Activated naive CD8-positive, alpha-beta T cell treated with anti-CD3 and anti-CD28 coated beads, Interleukin-2, amount 10 ng/mL, durations not matched to agents 7 days and 5 days (primary cell): ENCODE data around the gene DEFB131B. TPM values are rescaled to one million over a fixed set of nuclear protein-coding genes. Genes with fewer than 3 reads are reported as not detected.
"Not testable (repeated sequence)": the region's sequence is repeated elsewhere in the genome, so short reads cannot be mapped to it uniquely, and the experiment has no call there.

Source experiments
- ATAC-seq: fragments of 150-1000 bp; cut with Tn5 transposase; one replicate; pipeline ENCODE4 v1.10.0; 2021; ENCODE audit warnings: low read depth, moderate library complexity
- POLR2A ChIA-PET: fragments of 350-600 bp; sonication (Branson Sonifier 250); formaldehyde crosslinking; loops from one replicate; lab custom pipeline; 2021; ENCODE audit warnings: antibody characterized with exemption; lab: Charles Lee
- DNase-seq: peaks from one replicate; pipeline ENCODE4 v3.0.0; 2021
- H3K27ac Mint-ChIP-seq: one replicate; pipeline ENCODE4 v1.8.0; 2022; ENCODE audit warnings: mild to moderate bottlenecking, mixed read lengths
- H3K27me3 Mint-ChIP-seq: one replicate; pipeline ENCODE4 v1.8.0; 2022; ENCODE audit warnings: mild to moderate bottlenecking, moderate library complexity, mixed read lengths
- H3K36me3 Mint-ChIP-seq: one replicate; pipeline ENCODE4 v1.8.0; 2021; ENCODE audit warnings: mild to moderate bottlenecking, mixed read lengths
- H3K4me1 Mint-ChIP-seq: one replicate; pipeline ENCODE4 v1.8.0; 2021; ENCODE audit warnings: mixed read lengths
- H3K4me3 Mint-ChIP-seq: one replicate; pipeline ENCODE4 v1.8.0; 2022; ENCODE audit warnings: mild to moderate bottlenecking, moderate library complexity, mixed read lengths
- H3K9me3 Mint-ChIP-seq: one replicate; pipeline ENCODE4 v1.8.0; 2021; ENCODE audit warnings: mixed read lengths
- total RNA-seq, 2 experiments: library from RNA; stranded (reverse); gene quantifications; one replicate each; pipeline ENCODE4 v1.2.3, GENCODE V29; 2021

Gene DEFB131B
- total RNA-seq, 2 experiments from 2014 or later = not detected

DNA sequence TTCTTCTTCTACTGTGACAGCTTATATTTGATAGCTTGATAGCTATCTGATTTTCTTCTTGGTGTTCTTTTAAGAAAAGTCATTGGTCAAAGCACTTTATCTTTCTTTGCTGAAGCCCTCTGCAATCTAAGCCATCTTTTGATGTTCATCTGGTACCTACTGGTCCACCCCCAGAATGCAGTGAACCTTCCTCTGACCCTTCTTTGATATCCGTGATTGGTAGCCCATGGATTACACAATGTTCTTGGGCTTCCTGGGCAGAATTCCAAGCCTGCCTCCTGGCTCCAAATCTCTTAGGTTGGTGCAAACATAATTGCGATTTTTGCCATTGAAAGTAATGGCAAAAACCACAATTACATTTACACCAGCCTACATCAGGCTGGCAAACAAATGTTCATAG is 2.0 kb upstream of the DEFB131B start:
- H3K9me3 Mint-ChIP-seq, H3K27me3 Mint-ChIP-seq, H3K27ac Mint-ChIP-seq, ATAC-seq, DNase-seq, H3K4me1 Mint-ChIP-seq, H3K4me3 Mint-ChIP-seq, POLR2A ChIA-PET: not testable (repeated sequence)
- H3K36me3 Mint-ChIP-seq = peaks cover 14% of the 10 kb centered on the region

DNA sequence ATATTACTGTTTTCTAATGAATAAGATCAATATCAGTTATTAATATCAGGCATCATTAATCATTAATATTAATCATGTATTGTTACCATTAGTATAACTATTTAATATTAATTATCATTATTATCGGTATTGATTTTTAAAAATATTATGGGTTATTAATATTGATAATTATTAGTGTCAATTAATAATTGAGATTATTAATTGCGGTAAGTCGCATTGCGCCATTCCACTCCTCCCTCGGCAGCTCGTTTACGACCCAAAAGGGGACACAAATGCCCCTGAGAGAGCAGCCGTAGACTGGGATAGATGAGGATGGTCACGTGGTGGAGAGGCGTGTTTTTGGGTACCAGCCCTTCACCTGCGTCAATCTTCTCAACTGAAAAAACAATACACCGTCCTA is 7.6 kb downstream of the DEFB131B start:
- not testable (repeated sequence) for H3K27ac Mint-ChIP-seq, H3K27me3 Mint-ChIP-seq, DNase-seq, ATAC-seq, H3K9me3 Mint-ChIP-seq, H3K4me3 Mint-ChIP-seq, H3K4me1 Mint-ChIP-seq, H3K36me3 Mint-ChIP-seq
- POLR2A ChIA-PET = interaction anchor here (0.6 kb wide), 1 partner anchor 710 kb away, joined by 5 read pairs; no protein-coding TSS in a partner anchor

DNA sequence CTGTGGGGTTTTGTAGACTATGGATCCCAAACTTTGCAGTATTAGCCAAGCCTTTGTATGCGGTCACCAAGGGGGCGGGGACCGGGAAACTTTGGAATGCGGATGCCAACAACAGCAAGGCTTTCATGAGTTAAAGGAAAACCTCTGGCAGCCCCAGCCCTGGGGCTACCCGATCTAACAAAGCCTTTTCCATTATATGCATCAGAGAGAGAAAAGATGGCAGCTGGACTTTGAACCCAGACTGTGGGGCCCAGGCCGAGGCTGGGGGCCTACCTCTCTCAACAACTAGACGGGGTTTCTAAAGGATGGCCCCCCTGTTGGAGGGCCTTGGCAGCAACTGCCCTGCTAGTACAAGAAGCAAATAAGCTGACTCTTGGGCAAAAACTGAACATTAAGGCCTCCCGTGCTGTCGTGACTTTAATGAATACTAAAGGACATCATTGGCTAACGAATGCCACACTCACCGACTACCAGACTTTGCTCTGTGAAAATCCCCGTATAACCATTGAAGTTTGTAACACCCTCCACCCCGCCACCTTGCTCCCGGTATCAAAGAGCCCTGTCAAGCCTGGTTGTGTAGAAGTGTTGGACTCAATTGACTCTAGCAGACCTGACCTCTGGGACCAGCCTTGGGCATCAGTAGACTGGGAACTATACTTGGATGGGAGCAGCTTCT is 10.2 kb downstream of the DEFB131B start:
- H3K27ac Mint-ChIP-seq, H3K36me3 Mint-ChIP-seq, H3K4me1 Mint-ChIP-seq, DNase-seq, H3K9me3 Mint-ChIP-seq, H3K4me3 Mint-ChIP-seq, POLR2A ChIA-PET, H3K27me3 Mint-ChIP-seq, ATAC-seq: not testable (repeated sequence)

DNA sequence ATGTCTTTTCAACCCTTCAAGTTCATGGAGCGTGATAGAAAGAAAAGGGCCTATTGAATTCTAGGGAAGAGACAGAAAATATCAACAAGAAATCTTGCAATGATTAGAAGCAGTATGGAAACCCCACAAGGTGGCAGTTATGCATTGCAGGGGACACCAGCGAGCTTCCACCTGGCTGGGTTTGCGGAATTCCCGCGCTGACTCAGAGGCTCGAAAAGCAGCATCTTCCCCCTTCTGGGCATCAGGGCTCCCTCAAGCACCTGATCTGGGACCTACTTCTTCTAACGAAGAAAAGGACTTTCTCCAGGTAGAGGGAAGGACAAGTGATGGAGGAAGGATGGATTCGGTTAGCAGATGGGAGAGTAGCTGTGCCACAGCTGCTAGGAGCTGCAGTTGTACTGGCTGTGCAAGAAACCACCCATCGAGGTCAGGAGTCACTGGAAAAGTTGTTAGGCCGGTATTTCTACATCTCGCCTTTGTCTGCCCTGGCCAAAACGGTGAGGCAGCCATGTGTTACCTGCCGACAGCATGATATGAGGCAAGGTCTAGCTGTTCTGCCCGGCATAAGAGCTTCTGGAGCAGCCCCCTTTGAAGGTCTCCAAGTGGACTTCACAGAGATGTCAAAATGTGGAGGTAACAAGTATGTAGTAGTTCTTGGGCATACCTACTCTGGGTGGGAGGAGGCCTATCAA is 11.1 kb downstream of the DEFB131B start:
- POLR2A ChIA-PET, H3K9me3 Mint-ChIP-seq, H3K27ac Mint-ChIP-seq, H3K4me3 Mint-ChIP-seq, H3K4me1 Mint-ChIP-seq, DNase-seq, ATAC-seq, H3K36me3 Mint-ChIP-seq, H3K27me3 Mint-ChIP-seq: not testable (repeated sequence)

DNA sequence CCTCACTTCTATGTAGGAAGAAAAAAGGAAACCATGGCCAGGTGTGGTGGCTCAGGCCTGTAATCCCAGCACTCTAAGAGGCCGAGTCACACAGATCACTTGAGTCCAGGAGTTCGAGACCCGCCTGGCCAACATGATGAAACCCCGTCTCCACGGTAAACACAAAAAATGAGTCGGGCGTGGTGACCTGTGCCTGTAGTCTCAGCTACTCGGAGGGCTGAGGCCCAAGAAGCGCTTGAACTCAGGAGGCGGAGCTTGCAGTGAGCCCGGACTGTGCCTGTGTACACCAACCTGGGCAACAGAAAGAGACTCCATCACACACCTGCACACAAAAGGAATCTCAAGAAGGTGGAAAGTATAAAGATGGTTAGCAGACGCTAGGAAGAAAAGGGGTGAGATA is 17.7 kb downstream of the DEFB131B start:
- no peak for ATAC-seq
- POLR2A ChIA-PET = no interaction called here
- no peak overlapping the region for H3K4me3 Mint-ChIP-seq
- H3K27me3 Mint-ChIP-seq = no peaks in the 10 kb centered on the region
- no peak for DNase-seq
- peaks cover 24% of the 10 kb centered on the region for H3K36me3 Mint-ChIP-seq
- no peaks in the 10 kb centered on the region for H3K9me3 Mint-ChIP-seq
- H3K4me1 Mint-ChIP-seq = no peaks in the 10 kb centered on the region
- no peak overlapping the region for H3K27ac Mint-ChIP-seq

DNA sequence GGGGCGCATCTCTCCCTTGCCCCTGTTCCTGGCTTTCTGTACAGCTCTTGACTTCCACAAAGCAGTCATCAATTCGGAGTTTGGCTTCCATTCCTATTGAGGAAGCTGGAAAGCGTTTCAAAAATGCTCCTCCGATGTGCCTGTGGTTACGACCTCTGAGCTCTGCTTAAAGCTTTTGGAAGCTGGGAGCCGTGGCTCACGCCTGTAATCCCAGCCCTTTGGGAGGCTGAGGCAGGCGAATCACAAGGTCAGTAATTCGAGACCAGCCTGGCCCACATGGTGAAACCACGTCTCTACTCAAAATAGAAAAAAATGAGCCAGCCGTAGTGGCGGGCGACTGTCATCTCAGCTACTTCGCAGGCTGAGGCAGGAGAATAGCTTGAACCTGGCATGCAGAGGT is 22.9 kb downstream of the DEFB131B start:
- POLR2A ChIA-PET, DNase-seq, H3K27me3 Mint-ChIP-seq, ATAC-seq, H3K4me1 Mint-ChIP-seq, H3K4me3 Mint-ChIP-seq, H3K27ac Mint-ChIP-seq, H3K9me3 Mint-ChIP-seq: not testable (repeated sequence)
- peaks cover 19% of the 10 kb centered on the region for H3K36me3 Mint-ChIP-seq

DNA sequence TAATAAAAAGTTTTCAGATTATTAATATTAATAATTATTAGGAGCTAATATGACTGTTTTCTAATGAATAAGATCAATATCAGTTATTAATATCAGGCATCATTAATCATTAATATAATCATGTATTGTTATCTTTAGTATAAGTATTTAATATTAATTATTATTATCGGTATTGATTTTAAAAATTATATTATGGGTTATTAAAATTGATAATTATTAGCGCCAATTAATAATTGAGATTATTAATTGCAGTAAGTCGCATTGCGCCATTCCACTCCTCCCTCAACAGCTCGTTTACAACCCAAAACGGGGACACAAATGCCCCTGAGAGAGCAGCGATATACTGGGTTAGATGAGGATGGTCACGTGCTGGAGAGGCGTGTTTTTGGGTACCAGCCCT is 30.0 kb downstream of the DEFB131B start:
- H3K9me3 Mint-ChIP-seq = no peaks in the 10 kb centered on the region
- POLR2A ChIA-PET = no interaction called here
- H3K27me3 Mint-ChIP-seq = no peaks in the 10 kb centered on the region
- no peak for ATAC-seq
- H3K27ac Mint-ChIP-seq = no peak overlapping the region
- no peaks in the 10 kb centered on the region for H3K4me1 Mint-ChIP-seq
- H3K36me3 Mint-ChIP-seq = peaks cover 13% of the 10 kb centered on the region
- no peak overlapping the region for H3K4me3 Mint-ChIP-seq
- DNase-seq = no peak

DNA sequence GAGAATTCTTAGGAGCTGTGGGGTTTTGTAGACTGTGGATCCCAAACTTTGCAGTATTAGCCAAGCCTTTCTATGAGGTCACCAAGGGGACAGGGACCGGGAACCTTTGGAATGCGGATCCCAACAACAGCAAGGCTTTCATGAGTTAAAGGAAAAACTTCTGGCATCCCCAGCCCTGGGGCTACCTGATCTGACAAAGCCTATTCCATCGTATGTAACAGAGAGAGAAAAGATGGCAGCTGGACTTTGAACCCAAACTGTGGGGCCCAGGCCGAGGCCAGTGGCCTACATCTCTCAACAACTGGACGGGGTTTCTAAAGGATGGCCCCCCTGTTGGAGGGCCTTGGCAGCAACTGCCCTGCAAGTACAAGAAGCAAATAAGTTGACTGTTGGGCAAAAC is 32.5 kb downstream of the DEFB131B start:
- ATAC-seq, H3K4me1 Mint-ChIP-seq, DNase-seq, H3K27ac Mint-ChIP-seq, POLR2A ChIA-PET, H3K9me3 Mint-ChIP-seq, H3K27me3 Mint-ChIP-seq, H3K4me3 Mint-ChIP-seq: not testable (repeated sequence)
- peaks cover 17% of the 10 kb centered on the region for H3K36me3 Mint-ChIP-seq

DNA sequence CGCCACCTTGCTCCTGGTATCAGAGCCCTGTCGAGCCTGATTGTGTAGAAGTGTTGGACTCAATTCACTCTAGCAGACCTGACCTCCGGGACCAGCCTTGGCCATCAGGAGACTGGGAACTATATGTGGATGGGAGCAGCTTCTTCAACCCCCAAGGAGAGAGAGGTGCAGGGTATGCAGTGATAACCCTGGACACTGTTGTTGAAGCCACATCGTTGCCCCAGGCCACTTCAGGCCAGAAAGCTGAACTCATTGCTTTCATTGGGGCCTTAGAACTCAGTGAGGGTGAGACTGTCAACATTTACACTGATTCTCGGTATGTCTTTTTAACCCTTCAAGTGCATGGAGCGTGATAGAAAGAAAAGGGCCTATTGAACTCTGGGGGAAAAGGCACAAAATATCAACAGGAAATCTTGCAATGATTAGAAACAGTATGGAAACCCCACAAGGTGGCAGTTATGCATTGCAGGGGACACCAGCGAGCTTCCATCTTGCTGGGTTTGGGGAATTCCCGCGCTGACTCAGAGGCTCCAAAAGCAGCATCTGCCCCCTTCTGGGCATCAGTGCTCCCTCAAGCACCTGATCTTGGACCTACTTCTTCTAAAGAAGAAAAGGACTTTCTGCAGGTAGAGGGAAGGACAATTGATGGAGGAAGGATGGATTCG is 33.2 kb downstream of the DEFB131B start:
- H3K27ac Mint-ChIP-seq, POLR2A ChIA-PET, H3K4me1 Mint-ChIP-seq, H3K4me3 Mint-ChIP-seq, H3K9me3 Mint-ChIP-seq, DNase-seq, H3K27me3 Mint-ChIP-seq, ATAC-seq: not testable (repeated sequence)
- peaks cover 15% of the 10 kb centered on the region for H3K36me3 Mint-ChIP-seq

DNA sequence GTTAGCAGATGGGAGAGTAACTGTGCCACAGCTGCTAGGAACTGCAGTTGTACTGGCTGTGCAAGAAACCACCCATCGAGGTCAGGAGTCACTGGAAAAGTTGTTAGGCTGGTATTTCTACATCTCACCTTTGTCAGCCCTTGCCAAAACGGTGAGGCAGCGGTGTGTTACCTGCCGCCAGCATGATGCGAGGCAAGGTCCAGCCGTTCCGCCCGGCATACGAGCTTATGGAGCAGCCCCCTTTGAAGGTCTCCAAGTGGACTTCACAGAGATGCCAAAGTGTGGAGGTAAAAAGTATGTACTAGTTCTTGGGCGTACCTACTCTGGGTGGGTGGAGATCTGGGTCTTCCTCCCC is 33.7 kb downstream of the DEFB131B start:
- H3K4me1 Mint-ChIP-seq, H3K27me3 Mint-ChIP-seq, DNase-seq, H3K9me3 Mint-ChIP-seq, POLR2A ChIA-PET, ATAC-seq, H3K4me3 Mint-ChIP-seq, H3K27ac Mint-ChIP-seq: not testable (repeated sequence)
- peaks cover 17% of the 10 kb centered on the region for H3K36me3 Mint-ChIP-seq

DNA sequence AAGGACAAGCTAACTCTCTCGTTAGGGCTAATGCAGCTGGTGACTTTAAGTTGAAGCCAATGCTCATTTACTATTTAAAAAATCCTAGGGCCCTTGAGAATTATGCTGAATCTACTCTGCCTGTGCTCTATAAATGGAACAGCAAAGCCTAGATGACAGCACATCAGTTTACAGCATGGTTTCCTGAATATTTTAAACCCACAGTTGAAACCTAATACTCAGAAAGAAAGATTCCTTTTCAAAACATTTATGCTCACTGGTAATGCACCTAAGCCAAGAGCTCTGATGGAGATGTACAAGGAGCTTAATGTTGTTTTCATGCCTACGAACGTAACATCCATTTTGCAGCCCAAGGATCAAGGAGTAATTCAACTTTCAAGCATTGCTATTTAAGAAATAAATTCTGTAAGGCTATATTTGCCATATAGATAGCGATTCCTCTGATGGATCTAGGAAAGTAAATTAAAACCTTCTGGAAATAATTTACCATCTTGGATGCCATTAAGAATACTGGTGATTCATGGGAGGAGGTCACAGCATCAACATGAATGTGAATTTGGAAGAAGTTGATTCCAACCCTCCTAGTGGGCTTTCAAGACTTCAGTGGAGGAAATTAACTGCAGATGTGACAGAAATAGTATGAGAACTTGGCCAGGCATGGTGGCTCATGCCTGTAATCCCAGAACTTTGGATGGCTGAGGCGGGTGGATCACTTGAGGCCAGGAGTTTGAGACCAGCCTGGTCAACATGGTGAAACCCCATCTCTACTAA is 35.7 kb downstream of the DEFB131B start:
- no peaks in the 10 kb centered on the region for H3K27me3 Mint-ChIP-seq
- no peak overlapping the region for H3K4me3 Mint-ChIP-seq
- peaks cover 27% of the 10 kb centered on the region for H3K36me3 Mint-ChIP-seq
- POLR2A ChIA-PET = no interaction called here
- H3K27ac Mint-ChIP-seq = no peak overlapping the region
- H3K4me1 Mint-ChIP-seq = no peaks in the 10 kb centered on the region
- ATAC-seq = no peak
- H3K9me3 Mint-ChIP-seq = no peaks in the 10 kb centered on the region
- no peak for DNase-seq

DNA sequence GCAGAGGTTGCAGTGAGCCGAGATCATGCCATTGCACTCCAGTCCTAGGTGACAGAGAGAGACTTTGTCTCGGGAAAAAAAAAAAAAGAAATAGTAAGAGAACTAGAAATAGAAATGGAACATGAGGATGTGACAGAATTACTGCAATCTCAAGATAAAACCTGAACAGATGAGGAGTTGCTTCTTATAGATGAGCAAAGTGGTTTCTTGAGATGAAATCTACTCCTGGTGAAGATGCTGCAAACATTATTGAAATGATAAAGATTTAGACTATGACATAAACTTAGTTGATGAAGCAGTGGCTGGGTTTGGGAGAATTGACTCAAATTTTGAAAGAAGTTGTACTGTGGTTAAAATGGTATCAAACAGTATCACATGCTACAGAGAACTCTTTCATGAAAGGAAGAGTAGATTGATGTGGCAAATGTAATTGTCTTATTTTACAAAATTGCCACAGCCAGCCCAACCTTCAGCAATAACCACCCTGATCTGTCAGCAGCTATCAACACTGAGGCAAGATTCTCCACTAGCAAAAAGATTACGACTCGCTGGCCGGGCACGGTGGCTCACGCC is 36.5 kb downstream of the DEFB131B start:
- Mint-ChIP-seq H3K9me3 (no peaks in the 10 kb centered on the region), H3K4me1 (no peaks in the 10 kb centered on the region), H3K27ac (no peak overlapping the region), H3K27me3 (no peaks in the 10 kb centered on the region), H3K4me3 (no peak overlapping the region), H3K36me3 (peaks cover 27% of the 10 kb centered on the region)
- no peak for DNase-seq
- ATAC-seq = no peak
- POLR2A ChIA-PET = no interaction called here

DNA sequence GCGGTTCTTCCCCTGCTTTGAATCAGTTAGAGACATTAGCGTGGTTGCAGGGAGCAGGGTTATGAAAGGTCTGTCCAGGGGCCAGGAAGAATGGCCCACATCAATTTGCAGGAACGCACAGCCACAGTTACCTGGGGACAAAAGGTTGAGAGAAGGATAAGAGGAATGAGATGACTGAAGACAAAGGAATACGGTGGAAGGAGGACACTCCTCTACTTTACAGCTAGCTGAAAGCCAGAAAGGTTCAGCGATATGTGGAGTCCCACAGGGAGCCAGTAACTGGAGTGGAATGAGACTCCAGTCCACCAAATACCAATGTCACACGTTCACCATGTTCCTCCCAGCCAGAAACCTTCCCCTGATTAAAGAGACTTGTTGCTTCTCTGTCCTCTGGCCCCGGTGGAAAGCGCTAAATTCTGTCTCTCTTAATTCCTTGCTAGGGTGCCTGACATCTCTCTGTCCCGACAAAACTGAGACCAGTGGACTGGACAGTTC is 39.4 kb downstream of the DEFB131B start:
- Mint-ChIP-seq H3K9me3 (no peaks in the 10 kb centered on the region), H3K27me3 (no peaks in the 10 kb centered on the region), H3K36me3 (peaks cover 27% of the 10 kb centered on the region), H3K4me3 (no peak overlapping the region), H3K27ac (no peak overlapping the region), H3K4me1 (no peaks in the 10 kb centered on the region)
- POLR2A ChIA-PET = no interaction called here
- DNase-seq = no peak
- ATAC-seq = no peak
